B cell (primary cell): Measurements from ENCODE around the gene PPFIA2. TPM values are rescaled to one million over a fixed set of nuclear protein-coding genes. Genes with fewer than 3 reads are reported as not detected.

Experiments
- ATAC-seq: fragments of 200-7000 bp; cut with Tn5 transposase; one replicate; pipeline ENCODE4 v1.10.0; 2021; ENCODE audit warnings: low read depth, mild to moderate bottlenecking, moderate number of reproducible peaks, moderate library complexity
- CTCF ChIA-PET: fragments of 350-600 bp; sonication (Branson Sonifier 250); formaldehyde crosslinking; loops from one replicate; lab custom pipeline; 2021; ENCODE audit warnings: antibody characterized with exemption, inconsistent platforms; lab: Charles Lee
- POLR2A ChIA-PET: fragments of 350-600 bp; sonication (Branson Sonifier 250); formaldehyde crosslinking; loops from one replicate; lab custom pipeline; 2021; ENCODE audit warnings: antibody characterized with exemption; lab: Charles Lee
- DNase-seq: peaks from one replicate; pipeline ENCODE4 v3.0.0; 2013
- H2AFZ ChIP-seq: 2 replicates; pipeline ENCODE4 v1.6.1; 2012; ENCODE audit warnings: mild to moderate bottlenecking, low read depth, low read length; ENCODE audit not compliant: insufficient read depth, poor library complexity, severe bottlenecking
- H3K27ac ChIP-seq, 2 donors: 1 replicate in 1 of 2; 2 replicates in 1 of 2; pipeline ENCODE4 v1.5.1; 2012 to 2013; ENCODE audit warnings: low read length in 2 of 2, mild to moderate bottlenecking in 2 of 2, moderate library complexity in 1 of 2
- H3K27me3 ChIP-seq, 4 experiments: fragments of 200-600 bp in 1 of 4; sonication (generic) in 1 of 4; replicated peaks in 1 of 4; 1 replicate in 2 of 4; 2 replicates in 2 of 4; pipeline versions ENCODE4 v1.6.1 to v1.7.0; 2013 to 2016; ENCODE audit warnings: low read length in 3 of 4, mild to moderate bottlenecking in 2 of 4, mixed read lengths in 1 of 4, moderate library complexity in 1 of 4; ENCODE audit not compliant: insufficient read depth in 4 of 4, control insufficient read depth in 3 of 4; ENCODE audit errors: control extremely low read depth in 1 of 4
- H3K36me3 ChIP-seq, 2 experiments: replicated peaks in 1 of 2; 1 replicate in 1 of 2; 2 replicates in 1 of 2; pipeline versions ENCODE4 v1.6.1 to v1.7.1; 2013; ENCODE audit warnings: low read length in 1 of 2; ENCODE audit not compliant: insufficient read depth in 2 of 2, control insufficient read depth in 1 of 2; ENCODE audit errors: control extremely low read depth in 1 of 2, extremely low read depth in 1 of 2
- H3K4me1 ChIP-seq, 2 donors: fragments of 200-600 bp in 1 of 2; sonication (generic) in 1 of 2; 1 replicate in 1 of 2; 2 replicates in 1 of 2; pipeline versions ENCODE4 v1.5.1 to v1.6.1; 2013 to 2017; ENCODE audit warnings: low read length in 2 of 2; ENCODE audit not compliant: control insufficient read depth in 2 of 2, insufficient read depth in 2 of 2
- H3K4me2 ChIP-seq: replicated peaks from 2 replicates; pipeline ENCODE3; 2012; ENCODE audit warnings: mild to moderate bottlenecking, low read depth, low read length; ENCODE audit not compliant: poor library complexity, severe bottlenecking
- H3K4me3 ChIP-seq, 5 experiments: fragments of 200-600 bp in 1 of 5; sonication (generic) in 1 of 5; 1 replicate in 3 of 5; 2 replicates in 2 of 5; pipeline versions ENCODE4 v1.5.1 to v1.7.0; 2011 to 2016; ENCODE audit warnings: low read length in 4 of 5, mild to moderate bottlenecking in 4 of 5, low read depth in 2 of 5, control low read depth in 1 of 5, moderate library complexity in 1 of 5; ENCODE audit not compliant: insufficient read depth in 1 of 5; ENCODE audit errors: control extremely low read depth in 1 of 5, extremely low read depth in 1 of 5
- H3K79me2 ChIP-seq: fragments of 200-600 bp; sonication (generic); one replicate; pipeline ENCODE4 v1.6.0; 2016; ENCODE audit warnings: low read length; ENCODE audit not compliant: control insufficient read depth, insufficient read depth
- H3K9ac ChIP-seq: fragments of 200-600 bp; sonication (generic); 2 replicates; pipeline ENCODE4 v1.6.1; 2017; ENCODE audit warnings: mild to moderate bottlenecking, low read length, moderate library complexity
- H3K9me3 ChIP-seq, 3 donors: one replicate each; pipeline versions ENCODE4 v1.6.1 to v1.7.1; 2013; ENCODE audit warnings: low read length in 2 of 3; ENCODE audit not compliant: control insufficient read depth in 2 of 3, insufficient read depth in 1 of 3; ENCODE audit errors: control extremely low read depth in 1 of 3
- H4K20me1 ChIP-seq: 2 replicates; pipeline ENCODE4 v1.6.0; 2012; ENCODE audit warnings: mild to moderate bottlenecking, low read length; ENCODE audit not compliant: insufficient read depth, control insufficient read depth, poor library complexity, severe bottlenecking
- H3K27ac Mint-ChIP-seq: one replicate; pipeline ENCODE4 v1.8.0; 2021; ENCODE audit warnings: mixed read lengths
- H3K27me3 Mint-ChIP-seq: one replicate; pipeline ENCODE4 v1.8.0; 2021; ENCODE audit warnings: mixed read lengths
- H3K4me1 Mint-ChIP-seq: one replicate; pipeline ENCODE4 v1.8.0; 2021; ENCODE audit warnings: mixed read lengths
- H3K4me3 Mint-ChIP-seq: one replicate; pipeline ENCODE4 v1.8.0; 2021; ENCODE audit warnings: mixed read lengths
- H3K9me3 Mint-ChIP-seq: one replicate; pipeline ENCODE4 v1.8.0; 2022; ENCODE audit warnings: mixed read lengths; ENCODE audit not compliant: insufficient read depth
- EZH2 ChIP-seq: IDR thresholded peaks from 2 replicates; pipeline ENCODE4 v1.6.1; 2012; ENCODE audit warnings: borderline replicate concordance, low read depth, mild to moderate bottlenecking, moderate library complexity, low read length; ENCODE audit not compliant: insufficient read depth, poor library complexity, severe bottlenecking
- WGBS: methylation state at CpG from one replicate; pipeline ENCODE4 v1.1.5; 2013; ENCODE audit warnings: missing lambda C conversion rate; ENCODE audit not compliant: insufficient coverage; 5-methylcytosine and 5-hydroxymethylcytosine counted together
- intact Hi-C: fragments of 100-400 bp; cut with micrococcal nuclease; formaldehyde crosslinking; loops from one replicate; pipeline ENCODE4 v1.10.0; 2022
- polyA plus RNA-seq: library from polyadenylated mRNA; depleted of rRNA; stranded (reverse); fragments of >200 nt; gene quantifications from 2 replicates; pipeline ENCODE4 v1.2.3, GENCODE V29; 2012
- total RNA-seq, 2 donors: library from RNA; stranded (reverse); fragments of 120-200 nt in 1 of 2; gene quantifications; 1 replicate in 1 of 2; 2 replicates in 1 of 2; pipeline versions ENCODE4 v1.2.3 to v1.2.4, GENCODE V29; 2013 to 2022
- TF ChIP-seq, protein P1 (sequence below): fragments of 200-600 bp; IDR thresholded peaks from one replicate; pipeline ENCODE4 v1.8.0; 2022; ENCODE audit warnings: antibody characterized with exemption, mild to moderate bottlenecking

The PPFIA2 gene
- total and polyA plus RNA-seq, 2 donors (not counting 1 experiment from before 2014, with no cell fraction given) = not detected

DNA sequence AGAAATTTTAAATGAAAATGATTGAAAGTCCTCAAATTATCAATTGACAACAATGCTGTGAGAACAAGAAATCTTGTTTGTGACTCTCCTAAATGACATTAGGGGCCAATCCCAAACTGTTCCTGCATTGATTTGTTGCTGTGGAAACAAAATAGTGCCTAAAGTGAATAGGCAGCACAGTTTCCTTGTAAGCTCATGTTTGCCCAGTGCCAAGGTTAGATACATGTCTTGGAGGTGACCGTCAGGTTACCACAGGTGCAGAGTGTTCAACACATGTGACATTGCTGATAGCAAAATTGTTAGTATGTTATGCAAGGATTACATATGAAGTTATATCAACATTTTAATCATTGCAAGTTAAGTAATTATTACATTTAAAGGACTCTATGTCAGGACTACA lies 388.7 kb downstream of the PPFIA2 start:
- no peaks in the 10 kb centered on the region for H3K4me1 Mint-ChIP-seq
- Histone ChIP-seq H3K36me3 (no peaks in the 10 kb centered on the region), H3K9me3 (no peaks in the 10 kb centered on the region), H4K20me1 (no peaks in the 10 kb centered on the region), H3K4me2 (no peak overlapping the region), H3K4me3 (no peak overlapping the region), H2AFZ (no peak overlapping the region), H3K27ac (no peak overlapping the region), H3K27me3 (no peaks in the 10 kb centered on the region), H3K9ac (no peak overlapping the region), H3K79me2 (no peaks in the 10 kb centered on the region), H3K4me1 (no peaks in the 10 kb centered on the region)
- no peak overlapping the region for H3K4me3 Mint-ChIP-seq
- WGBS = no CpG with 5 or more reads among the region's 1 CpG
- TF ChIP-seq, protein P1, sequence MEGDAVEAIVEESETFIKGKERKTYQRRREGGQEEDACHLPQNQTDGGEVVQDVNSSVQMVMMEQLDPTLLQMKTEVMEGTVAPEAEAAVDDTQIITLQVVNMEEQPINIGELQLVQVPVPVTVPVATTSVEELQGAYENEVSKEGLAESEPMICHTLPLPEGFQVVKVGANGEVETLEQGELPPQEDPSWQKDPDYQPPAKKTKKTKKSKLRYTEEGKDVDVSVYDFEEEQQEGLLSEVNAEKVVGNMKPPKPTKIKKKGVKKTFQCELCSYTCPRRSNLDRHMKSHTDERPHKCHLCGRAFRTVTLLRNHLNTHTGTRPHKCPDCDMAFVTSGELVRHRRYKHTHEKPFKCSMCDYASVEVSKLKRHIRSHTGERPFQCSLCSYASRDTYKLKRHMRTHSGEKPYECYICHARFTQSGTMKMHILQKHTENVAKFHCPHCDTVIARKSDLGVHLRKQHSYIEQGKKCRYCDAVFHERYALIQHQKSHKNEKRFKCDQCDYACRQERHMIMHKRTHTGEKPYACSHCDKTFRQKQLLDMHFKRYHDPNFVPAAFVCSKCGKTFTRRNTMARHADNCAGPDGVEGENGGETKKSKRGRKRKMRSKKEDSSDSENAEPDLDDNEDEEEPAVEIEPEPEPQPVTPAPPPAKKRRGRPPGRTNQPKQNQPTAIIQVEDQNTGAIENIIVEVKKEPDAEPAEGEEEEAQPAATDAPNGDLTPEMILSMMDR = no peak
- TF ChIP-seq EZH2 = no peak
- no peaks in the 10 kb centered on the region for H3K9me3 Mint-ChIP-seq
- ATAC-seq = no peak
- POLR2A ChIA-PET = no interaction called here
- H3K27me3 Mint-ChIP-seq = no peaks in the 10 kb centered on the region
- DNase-seq = no peak
- no peak overlapping the region for H3K27ac Mint-ChIP-seq
- CTCF ChIA-PET = no interaction called here
- intact Hi-C loops = no loop called here

DNA sequence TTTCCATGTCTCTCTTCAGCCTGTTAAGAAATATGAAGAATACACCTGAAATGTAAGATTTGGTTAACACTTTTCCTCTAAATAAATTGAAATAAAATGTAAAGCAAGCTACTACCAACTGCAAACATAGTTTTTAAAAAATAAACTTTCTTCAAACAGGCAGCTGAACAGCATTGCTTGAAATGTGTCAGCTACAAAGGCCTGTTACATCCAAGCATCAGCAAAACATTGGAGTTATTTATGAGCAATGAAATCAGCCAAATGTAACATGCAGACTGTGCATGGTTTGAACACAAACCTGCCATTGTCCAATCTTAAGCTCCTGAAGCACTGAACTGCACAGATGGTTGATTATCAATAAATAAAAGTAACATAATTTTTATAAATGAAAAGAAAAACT lies 390.0 kb downstream of the PPFIA2 start:
- no peaks in the 10 kb centered on the region for H4K20me1 ChIP-seq
- ATAC-seq = no peak
- no peaks in the 10 kb centered on the region for H3K27me3 ChIP-seq
- no peaks in the 10 kb centered on the region for H3K9me3 Mint-ChIP-seq
- no peak overlapping the region for H3K4me3 Mint-ChIP-seq
- H3K9ac ChIP-seq = no peak overlapping the region
- H3K4me1 Mint-ChIP-seq = no peaks in the 10 kb centered on the region
- H3K36me3 ChIP-seq = no peaks in the 10 kb centered on the region
- H3K79me2 ChIP-seq = no peaks in the 10 kb centered on the region
- H3K4me1 ChIP-seq = no peaks in the 10 kb centered on the region
- no peak overlapping the region for H3K4me3 ChIP-seq
- no peaks in the 10 kb centered on the region for H3K27me3 Mint-ChIP-seq
- H3K9me3 ChIP-seq = no peaks in the 10 kb centered on the region
- no peak overlapping the region for H2AFZ ChIP-seq
- intact Hi-C loops = no loop called here
- H3K27ac ChIP-seq = no peak overlapping the region
- DNase-seq = no peak
- no peak overlapping the region for H3K27ac Mint-ChIP-seq
- H3K4me2 ChIP-seq = no peak overlapping the region
- ChIA-PET CTCF (no interaction called here), POLR2A (no interaction called here)
- TF ChIP-seq, protein P1 = no peak
- no peak for TF ChIP-seq EZH2
